B cell (primary cell): ENCODE results near the gene LRFN4. TPM values are rescaled to one million over a fixed set of nuclear protein-coding genes. Genes with fewer than 3 reads are reported as not detected.

ENCODE experiments used
- ATAC-seq: fragments of 200-7000 bp; cut with Tn5 transposase; one replicate; pipeline ENCODE4 v1.10.0; 2021; ENCODE audit warnings: low read depth, mild to moderate bottlenecking, moderate number of reproducible peaks, moderate library complexity
- CTCF ChIA-PET: fragments of 350-600 bp; sonication (Branson Sonifier 250); formaldehyde crosslinking; loops from one replicate; lab custom pipeline; 2021; ENCODE audit warnings: antibody characterized with exemption, inconsistent platforms; lab: Charles Lee
- POLR2A ChIA-PET: fragments of 350-600 bp; sonication (Branson Sonifier 250); formaldehyde crosslinking; loops from one replicate; lab custom pipeline; 2021; ENCODE audit warnings: antibody characterized with exemption; lab: Charles Lee
- DNase-seq: peaks from one replicate; pipeline ENCODE4 v3.0.0; 2013
- H2AFZ ChIP-seq: 2 replicates; pipeline ENCODE4 v1.6.1; 2012; ENCODE audit warnings: mild to moderate bottlenecking, low read depth, low read length; ENCODE audit not compliant: insufficient read depth, poor library complexity, severe bottlenecking
- H3K27ac ChIP-seq, 2 donors: 1 replicate in 1 of 2; 2 replicates in 1 of 2; pipeline ENCODE4 v1.5.1; 2012 to 2013; ENCODE audit warnings: low read length in 2 of 2, mild to moderate bottlenecking in 2 of 2, moderate library complexity in 1 of 2
- H3K27me3 ChIP-seq, 4 experiments: fragments of 200-600 bp in 1 of 4; sonication (generic) in 1 of 4; replicated peaks in 1 of 4; 1 replicate in 2 of 4; 2 replicates in 2 of 4; pipeline versions ENCODE4 v1.6.1 to v1.7.0; 2013 to 2016; ENCODE audit warnings: low read length in 3 of 4, mild to moderate bottlenecking in 2 of 4, mixed read lengths in 1 of 4, moderate library complexity in 1 of 4; ENCODE audit not compliant: insufficient read depth in 4 of 4, control insufficient read depth in 3 of 4; ENCODE audit errors: control extremely low read depth in 1 of 4
- H3K36me3 ChIP-seq, 2 experiments: replicated peaks in 1 of 2; 1 replicate in 1 of 2; 2 replicates in 1 of 2; pipeline versions ENCODE4 v1.6.1 to v1.7.1; 2013; ENCODE audit warnings: low read length in 1 of 2; ENCODE audit not compliant: insufficient read depth in 2 of 2, control insufficient read depth in 1 of 2; ENCODE audit errors: control extremely low read depth in 1 of 2, extremely low read depth in 1 of 2
- H3K4me1 ChIP-seq, 2 donors: fragments of 200-600 bp in 1 of 2; sonication (generic) in 1 of 2; 1 replicate in 1 of 2; 2 replicates in 1 of 2; pipeline versions ENCODE4 v1.5.1 to v1.6.1; 2013 to 2017; ENCODE audit warnings: low read length in 2 of 2; ENCODE audit not compliant: control insufficient read depth in 2 of 2, insufficient read depth in 2 of 2
- H3K4me2 ChIP-seq: replicated peaks from 2 replicates; pipeline ENCODE3; 2012; ENCODE audit warnings: mild to moderate bottlenecking, low read depth, low read length; ENCODE audit not compliant: poor library complexity, severe bottlenecking
- H3K4me3 ChIP-seq, 5 experiments: fragments of 200-600 bp in 1 of 5; sonication (generic) in 1 of 5; 1 replicate in 3 of 5; 2 replicates in 2 of 5; pipeline versions ENCODE4 v1.5.1 to v1.7.0; 2011 to 2016; ENCODE audit warnings: low read length in 4 of 5, mild to moderate bottlenecking in 4 of 5, low read depth in 2 of 5, control low read depth in 1 of 5, moderate library complexity in 1 of 5; ENCODE audit not compliant: insufficient read depth in 1 of 5; ENCODE audit errors: control extremely low read depth in 1 of 5, extremely low read depth in 1 of 5
- H3K79me2 ChIP-seq: fragments of 200-600 bp; sonication (generic); one replicate; pipeline ENCODE4 v1.6.0; 2016; ENCODE audit warnings: low read length; ENCODE audit not compliant: control insufficient read depth, insufficient read depth
- H3K9ac ChIP-seq: fragments of 200-600 bp; sonication (generic); 2 replicates; pipeline ENCODE4 v1.6.1; 2017; ENCODE audit warnings: mild to moderate bottlenecking, low read length, moderate library complexity
- H3K9me3 ChIP-seq, 3 donors: one replicate each; pipeline versions ENCODE4 v1.6.1 to v1.7.1; 2013; ENCODE audit warnings: low read length in 2 of 3; ENCODE audit not compliant: control insufficient read depth in 2 of 3, insufficient read depth in 1 of 3; ENCODE audit errors: control extremely low read depth in 1 of 3
- H4K20me1 ChIP-seq: 2 replicates; pipeline ENCODE4 v1.6.0; 2012; ENCODE audit warnings: mild to moderate bottlenecking, low read length; ENCODE audit not compliant: insufficient read depth, control insufficient read depth, poor library complexity, severe bottlenecking
- H3K27ac Mint-ChIP-seq: one replicate; pipeline ENCODE4 v1.8.0; 2021; ENCODE audit warnings: mixed read lengths
- H3K27me3 Mint-ChIP-seq: one replicate; pipeline ENCODE4 v1.8.0; 2021; ENCODE audit warnings: mixed read lengths
- H3K4me1 Mint-ChIP-seq: one replicate; pipeline ENCODE4 v1.8.0; 2021; ENCODE audit warnings: mixed read lengths
- H3K4me3 Mint-ChIP-seq: one replicate; pipeline ENCODE4 v1.8.0; 2021; ENCODE audit warnings: mixed read lengths
- H3K9me3 Mint-ChIP-seq: one replicate; pipeline ENCODE4 v1.8.0; 2022; ENCODE audit warnings: mixed read lengths; ENCODE audit not compliant: insufficient read depth
- CTCF ChIP-seq: fragments of 200-600 bp; IDR thresholded peaks from one replicate; pipeline ENCODE4 v1.8.0; 2022; ENCODE audit warnings: antibody characterized with exemption, mild to moderate bottlenecking
- EZH2 ChIP-seq: IDR thresholded peaks from 2 replicates; pipeline ENCODE4 v1.6.1; 2012; ENCODE audit warnings: borderline replicate concordance, low read depth, mild to moderate bottlenecking, moderate library complexity, low read length; ENCODE audit not compliant: insufficient read depth, poor library complexity, severe bottlenecking
- WGBS: methylation state at CpG from one replicate; pipeline ENCODE4 v1.1.5; 2013; ENCODE audit warnings: missing lambda C conversion rate; ENCODE audit not compliant: insufficient coverage; 5-methylcytosine and 5-hydroxymethylcytosine counted together
- intact Hi-C: fragments of 100-400 bp; cut with micrococcal nuclease; formaldehyde crosslinking; loops from one replicate; pipeline ENCODE4 v1.10.0; 2022
- polyA plus RNA-seq: library from polyadenylated mRNA; depleted of rRNA; stranded (reverse); fragments of >200 nt; gene quantifications from 2 replicates; pipeline ENCODE4 v1.2.3, GENCODE V29; 2012
- total RNA-seq, 2 donors: library from RNA; stranded (reverse); fragments of 120-200 nt in 1 of 2; gene quantifications; 1 replicate in 1 of 2; 2 replicates in 1 of 2; pipeline versions ENCODE4 v1.2.3 to v1.2.4, GENCODE V29; 2013 to 2022

LRFN4 gene
- total and polyA plus RNA-seq, 2 donors (not counting 1 experiment from before 2014, with no cell fraction given): 7.1 to 12.1 TPM

DNA sequence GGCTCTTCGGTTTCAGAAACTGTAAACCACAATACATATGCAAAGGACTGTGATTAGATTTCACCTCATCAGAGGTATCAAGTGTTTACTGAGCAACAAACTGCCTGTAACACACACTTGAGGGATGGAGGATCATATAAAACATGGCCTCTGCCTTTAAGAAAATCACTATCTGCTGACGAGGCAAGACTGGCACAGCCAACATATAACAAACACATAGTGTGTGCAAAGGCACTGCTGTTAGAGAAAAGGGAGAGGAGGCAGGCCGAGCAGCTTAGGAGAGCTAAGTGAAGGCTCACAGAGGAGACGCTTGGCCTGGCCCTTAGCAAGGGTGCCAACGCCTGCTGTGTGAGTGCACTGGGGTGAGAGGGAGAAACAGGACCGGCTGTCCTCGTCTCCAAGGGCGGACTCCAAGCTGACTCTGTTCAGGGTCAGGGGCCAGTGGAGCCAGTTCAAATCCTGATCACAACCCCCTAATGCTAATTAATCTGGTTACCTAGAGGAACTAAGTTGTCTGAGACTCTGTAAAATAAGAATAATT, 48.2 kb downstream of the LRFN4 start:
- Histone ChIP-seq H3K79me2 (no peaks in the 10 kb centered on the region), H3K4me3 (no peak overlapping the region), H3K9me3 (no peaks in the 10 kb centered on the region), H3K36me3 (no peaks in the 10 kb centered on the region), H3K9ac (no peak overlapping the region), H3K27me3 (no peaks in the 10 kb centered on the region), H3K27ac (no peak overlapping the region), H3K4me2 (no peak overlapping the region), H3K4me1 (no peaks in the 10 kb centered on the region), H2AFZ (no peak overlapping the region), H4K20me1 (no peaks in the 10 kb centered on the region)
- CTCF ChIA-PET: no interaction called here
- no peak for TF ChIP-seq EZH2
- TF ChIP-seq CTCF: no peak
- intact Hi-C loops: no loop called here
- no peak overlapping the region for H3K4me3 Mint-ChIP-seq
- H3K4me1 Mint-ChIP-seq: no peaks in the 10 kb centered on the region
- H3K27ac Mint-ChIP-seq: no peak overlapping the region
- 92% methylated on average over 2 of the region's 8 CpGs for WGBS
- POLR2A ChIA-PET: no interaction called here
- DNase-seq (no peak), ATAC-seq (no peak)
- H3K9me3 Mint-ChIP-seq: no peaks in the 10 kb centered on the region
- H3K27me3 Mint-ChIP-seq: peaks cover 29% of the 10 kb centered on the region

DNA sequence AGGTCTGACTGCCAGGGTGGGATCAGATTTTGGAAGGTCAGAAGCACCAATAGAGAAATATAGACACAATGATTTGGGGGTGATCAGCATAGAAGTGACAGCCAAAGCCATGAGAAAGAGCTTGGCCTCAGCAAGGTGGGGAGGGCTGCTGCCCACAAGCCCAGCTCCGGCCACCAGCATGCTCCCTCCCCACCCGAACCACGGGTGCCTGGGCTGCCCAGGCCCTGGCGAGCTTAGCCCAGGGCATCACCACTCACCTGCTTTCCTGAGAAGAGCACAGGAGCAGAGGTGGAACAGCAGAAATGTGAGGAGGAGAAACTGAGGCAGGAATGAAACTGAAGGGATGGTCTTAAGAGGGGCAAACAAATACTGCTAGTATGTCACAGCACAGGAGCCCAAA, 48.8 kb downstream of the LRFN4 start:
- CTCF ChIA-PET: no interaction called here

More for the DNA sequence above, 48.8 kb downstream of the LRFN4 start:
- no peak for TF ChIP-seq EZH2
- TF ChIP-seq CTCF: no peak
- Mint-ChIP-seq H3K4me1 (no peaks in the 10 kb centered on the region), H3K27me3 (peaks cover 29% of the 10 kb centered on the region), H3K4me3 (no peak overlapping the region), H3K27ac (no peak overlapping the region), H3K9me3 (no peaks in the 10 kb centered on the region)
- no peaks in the 10 kb centered on the region for H4K20me1 ChIP-seq
- H3K9ac ChIP-seq: no peak overlapping the region
- H2AFZ ChIP-seq: no peak overlapping the region
- no peak overlapping the region for H3K4me3 ChIP-seq
- H3K4me2 ChIP-seq: no peak overlapping the region
- 90% methylated on average over 2 of the region's 4 CpGs for WGBS
- H3K4me1 ChIP-seq: no peaks in the 10 kb centered on the region
- no peak for DNase-seq
- H3K36me3 ChIP-seq: no peaks in the 10 kb centered on the region
- no peak for ATAC-seq
- H3K9me3 ChIP-seq: no peaks in the 10 kb centered on the region
- no peak overlapping the region for H3K27ac ChIP-seq
- intact Hi-C loops: no loop called here
- POLR2A ChIA-PET: no interaction called here
- no peaks in the 10 kb centered on the region for H3K27me3 ChIP-seq
- H3K79me2 ChIP-seq: no peaks in the 10 kb centered on the region
